ENCODE data around the gene USP9Y. TPM values are rescaled to one million over a fixed set of nuclear protein-coding genes. Genes with fewer than 3 reads are reported as not detected.

Gene USP9Y
- total RNA-seq, 2 experiments from 2014 or later, result 16.2 to 16.6 TPM

Other genes with a start within 250 kb of the USP9Y start
- gene DDX3Y, start 203.6 kb downstream of the USP9Y start, total RNA-seq, result 10 to 100 TPM; 87.1 to 92.9 TPM